Esophagus squamous epithelium (tissue), 5 donors: ENCODE measurements around the gene RP9. TPM values are rescaled to one million over a fixed set of nuclear protein-coding genes. Genes with fewer than 3 reads are reported as not detected.

ENCODE experiments used
- DNase-seq: peaks from one replicate; lab custom pipeline; 2025; lab: John Stamatoyannopoulos, UW
- H3K27ac ChIP-seq, 4 donors: fragments of 200-600 bp; sonication (generic); one replicate each; pipeline ENCODE4 v1.5.1; 2016 to 2019; ENCODE audit warnings: mild to moderate bottlenecking in 1 of 4
- H3K27me3 ChIP-seq, 4 donors: fragments of 200-600 bp; sonication (generic); 1 replicate in 3 of 4; 2 replicates in 1 of 4; pipeline versions ENCODE4 v1.5.1 to v1.6.0; 2017 to 2021; ENCODE audit warnings: antibody characterized with exemption in 1 of 4
- H3K36me3 ChIP-seq, 3 donors: fragments of 200-600 bp; sonication (generic); one replicate each; pipeline ENCODE4 v1.5.1; 2016 to 2019
- H3K4me1 ChIP-seq, 3 donors: fragments of 200-600 bp; sonication (generic); one replicate each; pipeline ENCODE4 v1.5.1; 2017 to 2019
- H3K4me3 ChIP-seq, 4 donors: fragments of 200-600 bp; sonication (generic); 1 replicate in 3 of 4; 2 replicates in 1 of 4; pipeline ENCODE4 v1.5.1; 2016 to 2019; ENCODE audit warnings: mild to moderate bottlenecking in 2 of 4, moderate library complexity in 1 of 4
- H3K9me3 ChIP-seq, 3 donors: fragments of 200-600 bp; sonication (generic); one replicate each; pipeline ENCODE4 v1.5.1; 2016 to 2019
- CTCF ChIP-seq, 6 experiments: fragments of 450-650 bp in 4 of 6; fragments of 200-600 bp in 2 of 6; sonication (generic) in 2 of 6; IDR thresholded peaks; one replicate each; pipeline ENCODE4 v1.5.1; 2016 to 2019; ENCODE audit warnings: antibody characterized with exemption in 6 of 6, mild to moderate bottlenecking in 4 of 6, moderate library complexity in 4 of 6
- POLR2A ChIP-seq, 4 donors: fragments of 450-650 bp; IDR thresholded peaks; one replicate each; pipeline ENCODE4 v1.6.1; 2017; ENCODE audit warnings: antibody characterized with exemption in 4 of 4, mild to moderate bottlenecking in 4 of 4, moderate library complexity in 3 of 4
- WGBS, 2 donors: methylation state at CpG; one replicate each; pipeline ENCODE4 v1.1.5; 2018; 5-methylcytosine and 5-hydroxymethylcytosine counted together
- intact Hi-C: fragments of 100-400 bp; cut with DNase I; formaldehyde crosslinking; loops from one replicate; pipeline ENCODE4 v1.15.0; 2022
- total RNA-seq, 4 donors: library from RNA; depleted of rRNA; stranded (reverse); fragments of >200 nt; gene quantifications; one replicate each; pipeline ENCODE4 v1.1.0, GENCODE V29; 2016
- donor health status: DM: yes; HTN: yes; CAD: no.

The RP9 gene
- total RNA-seq, 4 donors from 2014 or later, result 1.5 to 5.9 (median 4.4) TPM

DNA sequence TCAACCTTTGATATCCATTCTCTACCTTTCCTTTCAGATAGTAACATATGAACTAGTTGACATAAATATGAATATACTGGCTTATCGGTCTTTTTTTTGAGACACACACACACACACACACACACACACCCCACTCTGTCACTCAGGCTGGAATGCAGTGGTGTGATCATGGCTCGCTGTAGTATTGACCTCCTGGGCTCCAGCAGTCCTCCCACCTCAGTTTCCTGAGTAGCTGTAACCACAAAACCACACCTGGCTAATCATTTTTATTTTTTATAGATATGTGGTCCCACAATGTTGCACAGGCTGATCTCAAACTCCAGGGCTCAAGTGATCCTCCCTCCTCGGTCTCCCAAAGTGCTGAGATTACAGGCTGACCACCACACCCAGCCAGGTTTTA is 32.5 kb downstream of the RP9 start:
- H3K4me1 ChIP-seq, result peaks cover 0 to 3% (median 0%) of the 10 kb centered on the region in 3 donors
- H3K36me3 ChIP-seq, result no peaks in the 10 kb centered on the region
- no peaks in the 10 kb centered on the region for H3K27me3 ChIP-seq
- H3K4me3 ChIP-seq, result no peak overlapping the region
- H3K9me3 ChIP-seq, result no peaks in the 10 kb centered on the region
- intact Hi-C loops, result no loop called here
- no peak overlapping the region for H3K27ac ChIP-seq
- DNase-seq, result no peak
- WGBS, 2 donors, result 77 to 84% methylated on average over 3 of the region's 3 CpGs
- no peak for TF ChIP-seq CTCF (IDR thresholded peaks at IDR 0.05)
- no peak for TF ChIP-seq POLR2A (IDR thresholded peaks at IDR 0.05)

DNA sequence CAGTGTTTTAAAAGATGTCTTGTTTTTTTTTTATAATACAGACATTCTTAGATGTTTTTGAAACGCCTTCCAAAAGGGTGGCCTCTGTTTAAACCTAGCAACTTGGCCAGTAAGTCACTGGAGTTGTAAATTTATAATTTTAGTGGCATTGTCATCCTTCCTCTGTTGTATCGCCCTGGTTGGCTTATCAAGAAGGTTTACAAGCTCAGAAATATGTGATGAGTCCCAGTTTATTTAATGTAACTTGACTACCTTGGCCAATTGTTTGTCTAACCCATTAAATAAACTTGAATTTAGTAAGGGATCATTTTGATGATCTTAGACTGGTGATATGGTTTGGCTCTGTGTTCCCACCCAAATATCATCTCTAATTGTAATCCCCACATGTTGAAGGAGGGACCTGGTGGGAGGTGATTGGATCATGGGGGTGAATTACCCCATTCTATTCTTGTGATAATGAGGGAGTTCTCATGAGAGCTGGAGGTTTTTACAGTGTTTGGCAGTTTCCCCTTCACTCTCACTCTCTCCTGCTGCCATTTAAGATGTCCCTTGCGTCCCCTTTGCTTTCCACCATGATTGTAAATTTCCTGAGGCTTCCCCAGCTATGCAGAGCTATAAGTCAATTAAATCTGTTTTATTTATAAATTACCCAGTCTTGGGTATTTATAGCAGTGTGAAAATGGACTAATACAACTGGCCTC is 33.2 kb downstream of the RP9 start:
- WGBS, 2 donors, result 70 to 86% methylated on average over 3 of the region's 3 CpGs
- no peak for TF ChIP-seq POLR2A (IDR thresholded peaks at IDR 0.05)
- TF ChIP-seq CTCF (IDR thresholded peaks at IDR 0.05), result no peak
- intact Hi-C loops, result no loop called here

DNA sequence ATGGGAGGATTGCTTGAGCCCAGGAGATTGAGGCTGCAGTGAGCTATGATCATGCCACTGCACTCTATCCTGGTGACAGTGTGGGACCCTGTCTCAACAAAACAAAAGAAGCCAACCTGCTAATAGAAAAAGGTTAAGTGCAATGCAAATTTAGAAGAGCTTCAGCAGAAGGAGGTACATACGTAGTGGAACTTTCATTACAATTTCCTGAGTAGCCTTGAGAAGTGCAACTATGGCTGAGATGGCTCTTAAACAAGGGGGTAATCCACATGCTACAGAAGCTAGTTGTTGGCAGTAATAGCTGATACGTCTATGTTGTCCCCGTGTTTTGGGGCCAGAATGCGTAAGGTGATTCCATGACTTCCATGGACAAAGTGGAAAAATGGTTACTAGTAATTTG is 36.0 kb downstream of the RP9 start:
- 87 to 94% methylated on average over 4 of the region's 4 CpGs for WGBS, 2 donors
- peaks cover 0 to 10% (median 8%) of the 10 kb centered on the region in 3 donors for H3K9me3 ChIP-seq
- intact Hi-C loops, result no loop called here
- no peak overlapping the region for H3K27ac ChIP-seq
- no peaks in the 10 kb centered on the region for H3K27me3 ChIP-seq
- H3K4me1 ChIP-seq, result peaks cover 0 to 3% (median 0%) of the 10 kb centered on the region in 3 donors
- TF ChIP-seq CTCF (IDR thresholded peaks at IDR 0.05) (no peak), POLR2A (IDR thresholded peaks at IDR 0.05) (no peak)
- no peak for DNase-seq
- H3K36me3 ChIP-seq, result no peaks in the 10 kb centered on the region
- no peak overlapping the region for H3K4me3 ChIP-seq

More for the DNA sequence above, 33.2 kb downstream of the RP9 start:
- Histone ChIP-seq H3K27me3 (no peaks in the 10 kb centered on the region), H3K4me3 (no peak overlapping the region), H3K27ac (no peak overlapping the region), H3K36me3 (no peaks in the 10 kb centered on the region), H3K4me1 (peaks cover 0 to 3% (median 0%) of the 10 kb centered on the region in 3 donors), H3K9me3 (no peaks in the 10 kb centered on the region)
- no peak for DNase-seq

GRCh38 chr7:33072471-33072870 is 36.7 kb downstream of the RP9 start:
- Histone ChIP-seq H3K9me3 (peaks cover 0 to 10% (median 8%) of the 10 kb centered on the region in 3 donors), H3K4me3 (no peak overlapping the region), H3K4me1 (peaks cover 0 to 3% (median 0%) of the 10 kb centered on the region in 3 donors), H3K27me3 (no peaks in the 10 kb centered on the region), H3K27ac (no peak overlapping the region), H3K36me3 (no peaks in the 10 kb centered on the region)
- WGBS, 2 donors, result 15 to 43% methylated on average over 2 of the region's 2 CpGs
- TF ChIP-seq CTCF (IDR thresholded peaks at IDR 0.05) (no peak), POLR2A (IDR thresholded peaks at IDR 0.05) (no peak)
- intact Hi-C loops, result no loop called here
- no peak for DNase-seq

- DNase-seq, result no peak
- Histone ChIP-seq H3K4me1 (peaks cover 0 to 3% (median 0%) of the 10 kb centered on the region in 3 donors), H3K4me3 (no peak overlapping the region), H3K27me3 (no peaks in the 10 kb centered on the region), H3K27ac (no peak overlapping the region), H3K9me3 (peaks cover 0 to 17% (median 14%) of the 10 kb centered on the region in 3 donors), H3K36me3 (no peaks in the 10 kb centered on the region)
- no peak for TF ChIP-seq CTCF (IDR thresholded peaks at IDR 0.05)
- intact Hi-C loops, result no loop called here
- 71 to 78% methylated on average over 6 of the region's 6 CpGs for WGBS, 2 donors
Observed at GRCh38 chr7:33070831-33071230, 38.4 kb downstream of the RP9 start.
